KOPT-K1 (cell line): ENCODE measurements around the gene FBXW2.

ENCODE experiments used
- H3K27ac ChIP-seq: fragments of 200-600 bp; sonication (generic); 2 replicates; pipeline ENCODE4 v1.5.1; 2016; ENCODE audit warnings: antibody characterized with exemption, mild to moderate bottlenecking, low read depth, low read length; ENCODE audit not compliant: poor library complexity, severe bottlenecking
- H3K36me3 ChIP-seq: fragments of 200-600 bp; sonication (generic); 2 replicates; pipeline ENCODE4 v1.5.1; 2017; ENCODE audit warnings: antibody characterized with exemption, mild to moderate bottlenecking, low read length, moderate library complexity; ENCODE audit not compliant: insufficient read depth
- H3K9me3 ChIP-seq: fragments of 200-600 bp; sonication (generic); 2 replicates; pipeline ENCODE4 v1.5.1; 2017; ENCODE audit warnings: antibody characterized with exemption, low read length, mild to moderate bottlenecking; ENCODE audit not compliant: insufficient read depth, poor library complexity, severe bottlenecking

The FBXW2 gene

GRCh38 chr9:120720404-120720803 is 72.8 kb downstream of the FBXW2 start:
- no peaks in the 10 kb centered on the region for H3K36me3 ChIP-seq
- H3K27ac ChIP-seq: no peak overlapping the region
- no peaks in the 10 kb centered on the region for H3K9me3 ChIP-seq

DNA sequence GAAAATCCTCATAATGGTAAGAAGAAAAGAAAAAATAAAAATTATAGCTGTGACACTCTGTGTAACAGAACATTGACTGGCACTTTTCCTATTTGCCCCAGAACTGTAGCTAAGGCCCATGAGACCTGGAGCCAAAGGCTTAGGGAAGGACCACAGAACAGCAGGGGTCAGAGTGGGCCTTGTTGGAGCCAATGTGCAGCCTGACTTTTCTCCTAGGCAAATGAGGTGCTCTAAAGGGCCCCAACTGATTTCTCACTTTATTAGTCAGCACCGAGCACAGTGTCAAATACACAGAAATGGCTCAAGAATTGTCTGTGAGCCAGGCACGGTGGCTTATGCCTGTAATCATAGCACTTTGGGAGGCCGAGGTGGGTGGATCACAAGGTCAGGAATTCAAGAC is 74.9 kb downstream of the FBXW2 start:
- Histone ChIP-seq H3K36me3 (no peaks in the 10 kb centered on the region), H3K9me3 (no peaks in the 10 kb centered on the region), H3K27ac (no peak overlapping the region)

DNA sequence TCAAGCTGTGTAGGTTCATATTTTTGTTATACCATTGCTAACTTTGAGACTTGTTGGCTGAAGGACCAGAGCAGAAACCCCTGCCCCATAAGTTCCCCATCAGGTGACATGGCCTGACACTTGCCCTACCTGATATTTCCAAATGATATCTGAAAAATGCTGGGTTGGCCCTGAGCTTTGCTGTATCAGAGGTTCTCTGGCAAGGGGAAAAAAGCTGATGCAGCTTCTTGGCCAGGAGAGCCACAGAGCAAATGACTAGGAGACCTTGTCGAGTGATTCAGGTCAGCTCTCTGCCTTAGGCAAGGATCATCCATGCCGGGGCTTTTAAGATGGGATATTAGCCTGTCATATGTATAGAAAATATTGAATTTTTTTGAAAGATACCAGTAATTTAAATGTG is 76.0 kb downstream of the FBXW2 start:
- no peaks in the 10 kb centered on the region for H3K9me3 ChIP-seq
- no peaks in the 10 kb centered on the region for H3K36me3 ChIP-seq
- no peak overlapping the region for H3K27ac ChIP-seq

- H3K36me3 ChIP-seq: no peaks in the 10 kb centered on the region
- no peak overlapping the region for H3K27ac ChIP-seq
- H3K9me3 ChIP-seq: no peaks in the 10 kb centered on the region
Measured at GRCh38 chr9:120716483-120716882, 76.7 kb downstream of the FBXW2 start.

GRCh38 chr9:120715389-120715924 is 77.8 kb downstream of the FBXW2 start:
- Histone ChIP-seq H3K36me3 (no peaks in the 10 kb centered on the region), H3K27ac (peak overlapping the region; percentile 79), H3K9me3 (no peaks in the 10 kb centered on the region)

DNA sequence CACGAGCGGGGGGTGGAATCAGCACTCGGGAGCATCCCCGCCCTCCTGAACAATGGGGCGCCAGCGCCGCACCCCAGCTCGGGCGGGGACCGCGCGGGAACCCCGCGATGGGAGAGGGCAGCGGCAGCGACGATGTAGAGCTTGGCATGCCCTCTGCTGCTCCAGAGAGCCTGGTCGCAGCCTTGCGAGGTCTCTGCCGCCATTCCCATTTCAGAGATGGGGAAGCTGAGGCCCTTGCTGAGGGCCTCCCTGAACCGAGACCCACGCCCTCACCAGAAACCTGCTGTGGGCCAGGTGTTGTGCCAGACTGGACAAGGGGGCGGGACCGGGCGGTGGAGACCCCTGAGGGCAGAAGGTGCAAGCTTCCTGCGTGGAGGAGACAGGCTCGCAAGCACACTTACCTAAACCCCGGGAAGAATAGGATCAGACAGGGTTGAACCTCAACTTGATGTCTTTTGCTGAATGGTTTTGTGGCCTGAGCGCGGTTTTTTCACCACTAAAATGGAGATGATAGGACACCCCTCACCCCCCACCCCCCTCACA is 78.3 kb downstream of the FBXW2 start:
- peak overlapping the region; percentile 79 for H3K27ac ChIP-seq

DNA sequence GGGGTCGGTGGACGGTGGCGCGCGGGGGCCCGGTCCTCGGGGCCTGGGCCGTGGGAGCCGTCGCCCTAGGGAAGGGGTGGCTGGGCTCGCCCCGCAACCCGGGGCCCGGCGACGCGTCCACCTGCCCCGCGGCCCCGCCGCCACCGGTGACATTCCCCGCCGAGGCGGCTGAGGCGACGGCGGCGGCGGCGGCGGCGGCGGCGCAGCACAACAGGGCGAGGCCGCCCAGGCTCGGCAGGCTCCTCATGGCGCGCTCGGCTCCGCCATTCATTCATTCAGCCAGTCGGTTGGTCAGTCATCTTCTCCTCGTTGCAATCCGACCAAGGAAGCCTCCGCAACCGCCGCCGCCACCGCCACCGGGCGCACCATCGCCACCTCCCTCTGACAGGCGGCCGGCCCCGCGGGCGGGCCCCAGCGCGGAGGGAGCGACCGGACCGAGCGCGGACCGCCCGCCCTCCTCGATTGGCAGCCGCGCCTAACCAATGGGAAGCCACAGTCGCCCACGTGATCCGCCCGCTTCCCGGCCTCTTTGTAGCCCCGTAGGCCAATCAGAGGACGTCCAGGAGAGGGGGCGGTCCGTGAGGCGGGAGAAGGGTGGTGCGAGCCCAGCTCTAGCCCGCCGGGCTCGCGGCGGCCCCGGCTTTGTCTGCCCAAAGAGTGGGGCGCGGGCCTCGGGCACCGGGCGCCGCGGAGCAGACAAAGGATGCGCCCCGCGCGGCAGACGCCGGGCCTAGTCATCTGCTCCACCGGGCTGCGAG is 78.9 kb downstream of the FBXW2 start, which contains the start of gene MEGF9:
Gene MEGF9 (minus strand): TSS at position 383 of the 758 bp plus-strand sequence. CDS start 112 bp downstream, at position 271.
- H3K27ac ChIP-seq: peak within 1 kb of the TSS; percentile 79
- no peaks in the 10 kb centered on the region for H3K36me3 ChIP-seq
- no peaks in the 10 kb centered on the region for H3K9me3 ChIP-seq

More for the DNA sequence above, 78.3 kb downstream of the FBXW2 start:
- Histone ChIP-seq H3K36me3 (no peaks in the 10 kb centered on the region), H3K9me3 (no peaks in the 10 kb centered on the region)

- no peaks in the 10 kb centered on the region for H3K9me3 ChIP-seq
- peak overlapping the region; percentile 79 for H3K27ac ChIP-seq
- H3K36me3 ChIP-seq: no peaks in the 10 kb centered on the region
Measured at GRCh38 chr9:120713257-120714087, 79.7 kb downstream of the FBXW2 start.

GRCh38 chr9:120712539-120713031 is 80.6 kb downstream of the FBXW2 start:
- no peaks in the 10 kb centered on the region for H3K36me3 ChIP-seq
- peak overlapping the region; percentile 10 for H3K27ac ChIP-seq
- no peaks in the 10 kb centered on the region for H3K9me3 ChIP-seq

GRCh38 chr9:120711841-120712538 is 81.2 kb downstream of the FBXW2 start:
- H3K27ac ChIP-seq: no peak overlapping the region
- no peaks in the 10 kb centered on the region for H3K36me3 ChIP-seq
- H3K9me3 ChIP-seq: no peaks in the 10 kb centered on the region

GRCh38 chr9:120711354-120711753 is 81.9 kb downstream of the FBXW2 start:
- H3K27ac ChIP-seq: no peak overlapping the region
- no peaks in the 10 kb centered on the region for H3K36me3 ChIP-seq
- no peaks in the 10 kb centered on the region for H3K9me3 ChIP-seq

DNA sequence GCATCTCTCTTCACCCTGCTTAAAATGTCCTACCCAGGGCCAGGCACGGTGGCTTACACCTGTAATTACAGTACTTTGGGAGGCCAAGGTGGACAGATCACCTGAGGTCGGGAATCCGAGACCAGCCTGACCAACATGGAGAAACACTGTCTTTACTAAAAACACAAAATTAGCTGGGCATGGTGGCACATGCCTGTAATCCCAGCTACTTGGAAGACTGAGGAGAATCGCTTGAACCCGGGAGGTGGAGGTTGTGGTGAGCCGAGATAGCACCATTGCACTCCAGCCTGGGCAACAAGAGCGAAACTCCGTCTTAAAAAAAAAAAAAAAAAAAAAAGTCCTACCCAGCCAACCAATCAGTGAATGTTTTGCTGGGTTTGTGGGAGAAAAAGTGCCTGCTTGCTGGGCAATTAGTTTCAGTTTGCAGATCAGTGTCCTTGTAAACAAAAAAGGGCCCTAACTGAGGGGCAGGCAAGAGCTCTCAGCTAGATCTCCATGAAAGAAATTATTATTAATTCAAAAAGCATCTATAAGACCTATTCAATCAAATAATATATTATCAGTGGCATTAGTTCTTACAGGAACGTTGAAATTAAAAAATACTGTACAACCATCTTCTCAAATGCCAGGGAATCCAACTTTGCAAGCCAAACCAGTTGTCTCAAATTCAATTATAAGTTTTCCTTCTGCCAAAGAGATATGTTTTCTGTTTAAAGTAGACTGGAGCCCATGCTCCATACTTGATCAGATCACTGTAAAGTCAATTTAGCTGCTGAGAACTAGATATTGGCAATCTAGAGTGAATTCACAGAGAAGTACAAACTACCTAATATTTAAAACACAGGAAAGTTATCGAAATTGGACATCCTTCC is 82.9 kb downstream of the FBXW2 start:
- H3K36me3 ChIP-seq: no peaks in the 10 kb centered on the region
- peak overlapping the region; percentile 51 for H3K27ac ChIP-seq
- no peaks in the 10 kb centered on the region for H3K9me3 ChIP-seq

- Histone ChIP-seq H3K27ac (no peak overlapping the region), H3K36me3 (no peaks in the 10 kb centered on the region; the same call in 1 of the 2 replicates), H3K9me3 (no peaks in the 10 kb centered on the region)
Measured at GRCh38 chr9:120708526-120709224, 84.5 kb downstream of the FBXW2 start.
